ENCODE data around the gene RPL39L. TPM values are rescaled to one million over a fixed set of nuclear protein-coding genes. Genes with fewer than 3 reads are reported as not detected.

RPL39L gene
- total RNA-seq: 10 to 100 TPM; 25.5 to 54.3 TPM

DNA sequence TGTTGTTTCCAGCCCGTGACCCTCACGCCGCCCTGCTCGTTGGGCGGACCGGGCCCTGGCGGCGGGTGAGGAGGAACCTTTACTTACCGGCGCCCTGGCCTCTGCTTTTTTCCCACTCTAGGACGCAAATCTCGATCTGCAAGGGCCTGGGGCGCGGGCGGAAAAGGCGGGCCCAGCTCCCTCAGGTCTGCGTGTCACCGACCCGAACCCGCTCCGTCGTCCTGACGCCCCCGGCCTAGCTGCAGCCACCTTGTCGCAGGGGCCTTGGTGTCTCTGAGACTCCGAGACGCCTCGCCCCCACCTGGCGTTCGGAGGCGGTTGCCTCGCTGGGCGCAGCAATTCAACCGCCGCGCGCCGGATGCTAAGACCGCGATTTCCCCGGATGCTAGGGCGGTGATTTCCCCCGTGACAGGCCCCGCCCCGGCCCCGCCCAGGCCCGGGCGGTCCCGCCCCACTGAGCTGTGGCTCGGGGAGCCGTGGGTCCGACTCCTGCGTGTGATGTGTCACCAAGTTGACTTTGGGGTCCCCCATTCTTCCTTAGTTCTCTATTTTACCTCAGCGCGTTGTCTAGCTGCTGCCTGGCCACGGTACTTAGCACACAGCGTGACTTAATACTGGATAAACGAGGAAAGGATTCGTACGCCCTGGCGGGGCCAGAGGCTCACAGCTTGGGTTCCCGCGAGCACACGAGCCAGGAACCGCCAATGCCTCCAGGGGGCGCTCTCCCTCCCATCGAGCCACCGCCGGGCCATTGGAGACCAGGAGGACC is at the start of gene RPL39L:
TSS of gene RPL39L (minus strand) at position 371 of the 769 bp plus-strand sequence. CDS start 18,196 bp downstream, outside the sequence.

Other genes starting within 250 kb of the RPL39L start
- gene ST6GAL1, start 209.0 kb downstream of the RPL39L start, total RNA-seq: 10 to 100 TPM; 14.3 to 30.3 TPM
- not detected for gene RTP1, start 58.0 kb upstream of the RPL39L start, total RNA-seq
- gene MASP1, start 152.2 kb upstream of the RPL39L start, total RNA-seq: not detected
- 10 to 100 TPM; 56.8 to 58.3 TPM for gene RTP4, start 228.9 kb upstream of the RPL39L start, total RNA-seq